Epithelial cell of proximal tubule (primary cell): ENCODE results near the gene EFNA5. TPM values are rescaled to one million over a fixed set of nuclear protein-coding genes. Genes with fewer than 3 reads are reported as not detected.

Experiments used
- DNase-seq: peaks from one replicate; pipeline ENCODE4 v3.0.0-alpha.2; 2011; ENCODE audit warnings: low read depth
- H3K4me3 ChIP-seq: 2 replicates; pipeline ENCODE4 v1.5.1; 2011; ENCODE audit warnings: low read depth, mild to moderate bottlenecking, low read length
- total RNA-seq: library from RNA; depleted of rRNA; stranded (reverse); fragments of >200 nt; gene quantifications from 2 replicates; pipeline ENCODE4 v1.2.3, GENCODE V29; 2015
- TF ChIP-seq, protein P1 (sequence below): conservative IDR thresholded peaks from 2 replicates; pipeline ENCODE4 v1.5.1; 2012; ENCODE audit warnings: low read depth, mild to moderate bottlenecking, low read length

Gene EFNA5
- total RNA-seq, 1 donor from 2014 or later, result 28.1 TPM

DNA sequence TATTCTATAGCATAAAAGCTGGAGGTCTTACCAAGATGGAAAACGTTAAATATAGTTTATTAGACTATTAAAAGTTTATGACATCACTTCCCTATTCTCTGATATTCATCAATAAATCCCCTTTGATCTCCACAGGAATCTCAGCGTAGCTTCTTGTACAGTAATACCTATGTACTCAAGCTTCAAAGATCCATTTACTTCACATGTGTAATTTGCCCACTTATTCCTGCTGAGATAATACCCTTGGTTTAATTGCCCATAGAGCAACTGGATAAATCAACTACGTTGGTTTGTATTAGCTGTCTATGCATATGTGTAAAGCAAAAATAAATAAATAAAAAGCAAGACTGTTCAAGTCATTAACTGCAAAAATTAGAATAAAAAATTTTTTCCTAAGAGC, 219.7 kb downstream of the EFNA5 start:
- no peak for DNase-seq
- TF ChIP-seq, protein P1, sequence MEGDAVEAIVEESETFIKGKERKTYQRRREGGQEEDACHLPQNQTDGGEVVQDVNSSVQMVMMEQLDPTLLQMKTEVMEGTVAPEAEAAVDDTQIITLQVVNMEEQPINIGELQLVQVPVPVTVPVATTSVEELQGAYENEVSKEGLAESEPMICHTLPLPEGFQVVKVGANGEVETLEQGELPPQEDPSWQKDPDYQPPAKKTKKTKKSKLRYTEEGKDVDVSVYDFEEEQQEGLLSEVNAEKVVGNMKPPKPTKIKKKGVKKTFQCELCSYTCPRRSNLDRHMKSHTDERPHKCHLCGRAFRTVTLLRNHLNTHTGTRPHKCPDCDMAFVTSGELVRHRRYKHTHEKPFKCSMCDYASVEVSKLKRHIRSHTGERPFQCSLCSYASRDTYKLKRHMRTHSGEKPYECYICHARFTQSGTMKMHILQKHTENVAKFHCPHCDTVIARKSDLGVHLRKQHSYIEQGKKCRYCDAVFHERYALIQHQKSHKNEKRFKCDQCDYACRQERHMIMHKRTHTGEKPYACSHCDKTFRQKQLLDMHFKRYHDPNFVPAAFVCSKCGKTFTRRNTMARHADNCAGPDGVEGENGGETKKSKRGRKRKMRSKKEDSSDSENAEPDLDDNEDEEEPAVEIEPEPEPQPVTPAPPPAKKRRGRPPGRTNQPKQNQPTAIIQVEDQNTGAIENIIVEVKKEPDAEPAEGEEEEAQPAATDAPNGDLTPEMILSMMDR, result no peak
- H3K4me3 ChIP-seq, result no peak overlapping the region

DNA sequence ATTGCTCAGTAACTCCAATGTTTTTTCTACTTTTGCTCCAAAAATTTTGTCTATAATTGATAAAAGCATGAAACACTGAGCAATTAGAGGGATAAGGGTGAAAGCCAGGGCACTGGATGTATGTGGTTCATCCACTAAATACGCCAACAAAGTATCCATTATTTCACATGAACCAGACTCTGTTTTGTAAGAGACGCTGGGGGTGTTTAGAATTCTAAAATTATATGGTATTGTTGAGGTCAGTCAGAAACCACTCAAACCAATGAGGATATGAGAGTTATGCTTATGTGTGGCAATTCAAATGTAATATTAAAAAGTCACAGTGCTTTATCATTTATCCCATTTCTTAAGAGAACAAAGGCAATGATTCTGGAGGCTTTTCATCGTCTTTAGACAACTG, 220.2 kb downstream of the EFNA5 start:
- DNase-seq, result no peak
- H3K4me3 ChIP-seq, result no peak overlapping the region
- TF ChIP-seq, protein P1, result no peak

DNA sequence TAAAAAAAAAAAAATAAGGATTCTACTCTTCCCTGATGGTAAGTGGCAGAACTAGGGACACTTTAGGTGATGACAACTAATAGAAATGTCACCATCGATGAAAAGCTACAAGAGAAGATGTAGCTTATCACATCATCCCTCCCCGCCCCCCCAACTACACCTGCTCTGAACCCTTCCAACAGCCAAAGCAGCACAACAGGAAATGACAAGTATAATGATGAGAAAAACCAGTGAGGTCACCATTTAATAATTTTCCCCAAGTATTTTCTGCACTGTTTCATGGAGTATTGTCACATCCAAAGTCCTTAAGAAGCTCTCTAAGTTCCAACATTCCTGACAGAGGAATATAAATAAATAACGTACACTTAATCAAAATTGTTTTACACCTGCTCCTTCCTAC, 221.4 kb downstream of the EFNA5 start:
- no peak for DNase-seq
- H3K4me3 ChIP-seq, result no peak overlapping the region
- TF ChIP-seq, protein P1, result no peak

DNA sequence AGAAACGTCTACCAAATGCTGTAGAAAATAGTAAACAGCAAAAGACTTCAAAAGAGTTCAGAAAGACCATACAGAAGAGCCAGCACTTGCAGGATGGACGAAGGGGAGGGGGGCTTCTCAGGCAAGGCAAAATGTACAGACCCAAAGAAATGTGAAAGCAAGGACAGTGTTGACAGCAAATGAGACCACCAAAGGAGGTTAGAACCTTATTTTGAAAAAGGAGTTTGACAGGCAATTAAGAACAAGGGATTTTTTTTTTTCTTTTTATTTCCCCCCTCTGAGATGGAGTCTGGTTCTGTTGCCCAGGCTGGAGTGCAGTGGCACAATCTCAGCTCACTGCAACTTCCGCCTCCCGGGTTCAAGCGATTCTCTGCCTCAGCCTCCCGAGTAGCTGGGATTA, 223.2 kb downstream of the EFNA5 start:
- no peak for DNase-seq
- no peak overlapping the region for H3K4me3 ChIP-seq
- TF ChIP-seq, protein P1, result no peak

DNA sequence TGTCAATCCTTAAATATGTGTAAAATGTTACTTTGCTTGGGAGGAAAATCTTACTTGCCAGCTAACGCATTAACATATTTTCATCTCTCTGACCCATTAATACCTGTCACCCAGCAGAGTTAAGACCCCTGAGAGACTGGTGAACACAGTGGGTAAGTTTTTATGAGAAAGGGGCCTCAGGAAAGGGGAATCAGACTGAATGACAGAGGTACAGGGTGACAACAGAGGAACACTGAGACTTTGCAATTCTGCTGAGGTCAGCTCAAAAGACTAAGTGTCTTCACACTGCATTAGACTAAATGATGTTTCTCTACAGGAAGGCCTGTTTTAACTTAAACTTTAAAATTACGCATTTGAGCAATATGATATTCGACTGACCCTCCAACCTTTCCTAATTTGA, 223.8 kb downstream of the EFNA5 start:
- TF ChIP-seq, protein P1, result no peak
- H3K4me3 ChIP-seq, result no peak overlapping the region
- no peak for DNase-seq

DNA sequence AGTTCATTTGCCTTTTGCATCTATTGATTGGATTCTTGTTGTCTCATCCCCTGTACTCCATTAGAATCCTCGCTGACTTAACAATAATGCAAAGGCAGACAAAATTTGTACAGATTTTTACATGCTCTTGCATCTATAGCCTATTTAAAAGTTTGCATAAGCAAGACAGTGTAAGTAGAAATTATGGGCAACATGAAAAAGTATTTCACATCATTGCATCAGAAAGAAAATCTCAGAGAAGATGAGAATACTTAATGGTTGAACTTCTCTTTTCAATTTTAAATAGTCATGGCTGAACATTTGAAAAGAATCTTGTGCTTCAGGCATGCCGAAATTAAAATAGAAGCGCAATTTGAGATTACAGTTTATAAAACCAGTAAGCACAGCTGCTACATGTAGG, 226.4 kb downstream of the EFNA5 start:
- DNase-seq, result no peak
- TF ChIP-seq, protein P1, result no peak
- H3K4me3 ChIP-seq, result no peak overlapping the region

DNA sequence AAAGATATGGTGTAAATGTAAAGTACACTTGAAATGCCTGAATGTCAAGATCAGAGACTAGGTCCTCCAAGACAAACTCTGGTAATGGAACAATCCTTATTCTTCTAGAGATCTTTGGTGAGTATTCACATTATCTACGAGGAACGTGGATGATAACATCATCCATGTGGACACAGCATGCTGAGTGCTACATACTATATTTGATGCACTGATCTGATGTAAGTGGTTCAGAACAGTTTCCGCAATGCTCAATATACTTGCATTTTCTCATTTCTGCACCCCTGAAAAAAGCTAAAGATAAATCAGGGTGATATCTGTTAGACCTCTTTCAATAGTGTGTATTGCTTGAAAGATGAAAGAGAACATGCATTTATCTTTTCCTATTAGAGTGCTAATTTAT, 226.8 kb downstream of the EFNA5 start:
- DNase-seq, result no peak
- TF ChIP-seq, protein P1, result no peak
- no peak overlapping the region for H3K4me3 ChIP-seq
